Loucy (cell line): ENCODE results near the gene CBX5.
"Not testable (repeated sequence)": the region's sequence is repeated elsewhere in the genome, so short reads cannot be mapped to it uniquely, and the experiment has no call there.

Experiments used
- H2AFZ ChIP-seq: fragments of 200-600 bp; sonication (generic); 2 replicates; pipeline ENCODE4 v1.6.0; 2016; ENCODE audit warnings: antibody characterized with exemption, mild to moderate bottlenecking, low read length, moderate library complexity
- H3F3A ChIP-seq: fragments of 200-600 bp; 2 replicates; pipeline ENCODE4 v1.6.0; 2016; ENCODE audit warnings: antibody characterized with exemption, low read depth, mild to moderate bottlenecking
- H3K27me3 ChIP-seq: fragments of 200-600 bp; sonication (generic); 2 replicates; pipeline ENCODE4 v1.6.1; 2014; ENCODE audit warnings: low read length, mild to moderate bottlenecking; ENCODE audit not compliant: insufficient read depth, poor library complexity, severe bottlenecking
- H3K36me3 ChIP-seq: fragments of 200-600 bp; sonication (generic); 2 replicates; pipeline ENCODE4 v1.6.1; 2016; ENCODE audit warnings: low read length; ENCODE audit not compliant: insufficient read depth
- H3K4me1 ChIP-seq: fragments of 200-600 bp; sonication (generic); 2 replicates; pipeline ENCODE4 v1.5.1; 2014; ENCODE audit warnings: low read length, mild to moderate bottlenecking; ENCODE audit not compliant: insufficient read depth, poor library complexity, severe bottlenecking
- H3K4me2 ChIP-seq: fragments of 200-600 bp; sonication (generic); 2 replicates; pipeline ENCODE4 v1.6.0; 2014; ENCODE audit warnings: antibody characterized with exemption, low read length, low read depth, mild to moderate bottlenecking; ENCODE audit not compliant: poor library complexity, severe bottlenecking
- H3K4me3 ChIP-seq: fragments of 200-600 bp; sonication (generic); 2 replicates; pipeline ENCODE4 v1.5.1; 2014; ENCODE audit warnings: low read length, mild to moderate bottlenecking, mixed read lengths; ENCODE audit not compliant: poor library complexity, severe bottlenecking
- H3K79me2 ChIP-seq: fragments of 200-600 bp; sonication (generic); 2 replicates; pipeline ENCODE4 v1.6.1; 2014; ENCODE audit warnings: low read length; ENCODE audit not compliant: insufficient read depth
- H3K9ac ChIP-seq: fragments of 200-600 bp; sonication (generic); 2 replicates; pipeline ENCODE4 v1.6.0; 2014; ENCODE audit warnings: mild to moderate bottlenecking, low read depth, low read length, moderate library complexity; ENCODE audit not compliant: poor library complexity, severe bottlenecking
- H3K9me2 ChIP-seq: fragments of 200-600 bp; sonication (generic); replicated peaks from 2 replicates; pipeline ENCODE4 v1.6.1; 2016; ENCODE audit warnings: low read depth, low read length, mixed read lengths
- H3K9me3 ChIP-seq: fragments of 200-600 bp; sonication (generic); 2 replicates; pipeline ENCODE4 v1.6.1; 2014; ENCODE audit warnings: mild to moderate bottlenecking, antibody characterized with exemption, low read length, low read depth; ENCODE audit not compliant: insufficient read depth
- H4K20me1 ChIP-seq: fragments of 200-600 bp; sonication (generic); 2 replicates; pipeline ENCODE4 v1.6.0; 2014; ENCODE audit warnings: antibody characterized with exemption, low read length, mild to moderate bottlenecking; ENCODE audit not compliant: insufficient read depth, poor library complexity, severe bottlenecking
- EZH2phosphoT487 ChIP-seq: fragments of 200-600 bp; IDR thresholded peaks from 2 replicates; pipeline ENCODE4 v1.6.1; 2018; ENCODE audit warnings: antibody characterized with exemption, mild to moderate bottlenecking, moderate library complexity, borderline replicate concordance
- TF ChIP-seq, protein P1 (sequence below): fragments of 200-600 bp; sonication (generic); conservative IDR thresholded peaks from 2 replicates; pipeline ENCODE4 v1.5.1; 2014; ENCODE audit warnings: mild to moderate bottlenecking, antibody characterized with exemption, low read length

CBX5 gene

DNA sequence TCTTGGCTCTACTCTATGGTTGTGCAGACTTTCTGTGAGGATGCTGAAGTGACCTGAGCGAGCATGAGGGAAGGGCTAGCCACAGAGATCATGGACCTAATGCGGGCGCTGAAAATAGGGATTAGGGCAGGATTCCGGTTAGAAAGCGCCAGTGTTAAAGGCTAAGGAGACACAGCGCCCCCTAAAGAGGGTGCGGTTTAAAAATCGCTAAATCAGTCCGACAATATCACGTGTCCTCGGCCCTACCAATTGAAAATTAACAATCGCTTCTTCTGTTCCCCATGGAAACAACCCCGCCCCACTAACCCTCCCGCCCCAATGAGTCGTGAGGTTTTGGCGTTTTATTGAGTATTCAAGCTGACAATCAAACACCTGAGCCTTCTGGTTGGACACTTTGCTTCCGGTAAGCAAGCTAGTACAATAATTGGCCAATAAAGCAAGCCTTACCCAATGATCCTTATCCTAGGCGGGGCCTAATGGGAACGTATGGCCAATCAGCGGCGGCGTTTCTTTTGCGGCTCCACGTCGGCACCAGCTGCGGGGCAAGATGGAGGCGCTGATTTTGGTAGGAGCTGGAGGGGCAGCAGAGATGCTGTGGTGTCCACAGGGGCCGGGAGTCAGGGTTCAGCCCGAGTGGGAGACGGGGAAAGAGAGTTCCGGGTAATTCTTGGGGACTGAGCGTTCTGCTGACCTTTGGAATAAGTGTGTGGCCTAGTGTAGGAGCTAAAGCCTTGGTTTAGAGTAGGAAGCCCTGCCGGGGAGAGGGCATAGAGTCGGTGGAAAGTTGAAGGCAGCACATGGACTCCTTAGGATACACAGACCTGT lies 44.9 kb upstream of the CBX5 start, which contains the start of gene COPZ1:
TSS of gene COPZ1 (plus strand) at position 515 of the 825 bp plus-strand sequence. CDS start at position 548, 33 bp downstream.
- TF ChIP-seq, protein P1, sequence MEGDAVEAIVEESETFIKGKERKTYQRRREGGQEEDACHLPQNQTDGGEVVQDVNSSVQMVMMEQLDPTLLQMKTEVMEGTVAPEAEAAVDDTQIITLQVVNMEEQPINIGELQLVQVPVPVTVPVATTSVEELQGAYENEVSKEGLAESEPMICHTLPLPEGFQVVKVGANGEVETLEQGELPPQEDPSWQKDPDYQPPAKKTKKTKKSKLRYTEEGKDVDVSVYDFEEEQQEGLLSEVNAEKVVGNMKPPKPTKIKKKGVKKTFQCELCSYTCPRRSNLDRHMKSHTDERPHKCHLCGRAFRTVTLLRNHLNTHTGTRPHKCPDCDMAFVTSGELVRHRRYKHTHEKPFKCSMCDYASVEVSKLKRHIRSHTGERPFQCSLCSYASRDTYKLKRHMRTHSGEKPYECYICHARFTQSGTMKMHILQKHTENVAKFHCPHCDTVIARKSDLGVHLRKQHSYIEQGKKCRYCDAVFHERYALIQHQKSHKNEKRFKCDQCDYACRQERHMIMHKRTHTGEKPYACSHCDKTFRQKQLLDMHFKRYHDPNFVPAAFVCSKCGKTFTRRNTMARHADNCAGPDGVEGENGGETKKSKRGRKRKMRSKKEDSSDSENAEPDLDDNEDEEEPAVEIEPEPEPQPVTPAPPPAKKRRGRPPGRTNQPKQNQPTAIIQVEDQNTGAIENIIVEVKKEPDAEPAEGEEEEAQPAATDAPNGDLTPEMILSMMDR: peak; percentile 81
- no peak for TF ChIP-seq EZH2phosphoT487

DNA sequence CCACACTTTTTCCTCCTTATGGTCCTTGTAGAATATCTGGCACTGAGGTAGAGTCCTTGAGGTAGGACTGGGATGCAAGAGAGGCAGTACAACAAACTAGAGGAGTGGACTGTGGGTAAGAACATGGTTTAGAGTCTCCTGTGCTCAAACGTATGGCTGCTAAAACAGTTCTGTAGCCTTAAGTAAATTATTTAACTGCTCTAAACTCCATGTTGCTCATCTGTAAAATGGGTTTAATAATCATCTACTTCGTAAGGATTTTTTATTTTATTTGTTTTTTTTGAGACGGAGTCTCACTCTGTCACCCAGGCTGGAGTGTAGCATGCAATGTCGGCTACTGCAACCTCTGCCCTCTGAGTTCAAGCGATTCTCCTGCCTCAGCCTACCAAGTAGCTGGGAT lies 41.4 kb upstream of the CBX5 start:
- Histone ChIP-seq H3K27me3 (no peaks in the 10 kb centered on the region), H4K20me1 (no peaks in the 10 kb centered on the region), H3K4me3 (no peak overlapping the region), H3K79me2 (peaks cover 12% of the 10 kb centered on the region), H3F3A (no peaks in the 10 kb centered on the region), H3K4me1 (peaks cover 6% of the 10 kb centered on the region), H3K9me3 (no peaks in the 10 kb centered on the region), H3K36me3 (no peaks in the 10 kb centered on the region), H3K4me2 (no peak overlapping the region), H2AFZ (no peak overlapping the region), H3K9me2 (no peaks in the 10 kb centered on the region), H3K9ac (no peak overlapping the region)
- TF ChIP-seq, protein P1: no peak
- no peak for TF ChIP-seq EZH2phosphoT487

More for the DNA sequence above, 44.9 kb upstream of the CBX5 start, which contains the start of gene COPZ1:
- Histone ChIP-seq H3K9ac (peak within 1 kb of the TSS; percentile 84), H3K36me3 (no peaks in the 10 kb centered on the region), H3K27me3 (no peaks in the 10 kb centered on the region), H3K79me2 (peaks cover 30% of the 10 kb centered on the region), H3K9me3 (no peaks in the 10 kb centered on the region), H4K20me1 (no peaks in the 10 kb centered on the region), H3K4me1 (peaks cover 18% of the 10 kb centered on the region), H3F3A (no peaks in the 10 kb centered on the region), H3K4me3 (peak within 1 kb of the TSS; percentile 85), H2AFZ (peak within 1 kb of the TSS; percentile 93), H3K4me2 (peak within 1 kb of the TSS; percentile 87), H3K9me2 (no peaks in the 10 kb centered on the region)

DNA sequence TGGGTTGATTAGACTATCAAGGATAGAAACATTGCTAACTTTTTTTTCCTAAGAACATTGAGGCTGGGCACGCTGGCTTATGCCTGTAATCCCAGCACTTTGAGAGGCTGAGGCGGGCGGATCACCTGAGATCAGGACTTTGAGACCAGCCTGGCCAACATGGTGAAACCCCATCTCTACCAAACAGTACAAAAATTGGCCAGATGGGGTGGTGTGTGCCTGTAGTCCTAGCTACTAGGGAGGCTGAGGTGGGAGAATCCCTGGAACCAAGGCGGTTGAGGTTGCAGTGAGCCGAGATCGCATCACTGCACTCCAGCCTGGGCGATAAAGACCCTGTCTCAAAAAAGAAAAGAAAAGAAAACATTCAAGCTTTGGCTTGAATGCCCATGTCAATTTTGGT lies 32.4 kb upstream of the CBX5 start:
- H3K9me2 ChIP-seq, H3K4me2 ChIP-seq, H3K4me3 ChIP-seq, H3K4me1 ChIP-seq, H3F3A ChIP-seq, H4K20me1 ChIP-seq, H3K27me3 ChIP-seq, H3K79me2 ChIP-seq, H2AFZ ChIP-seq, H3K36me3 ChIP-seq, H3K9me3 ChIP-seq, H3K9ac ChIP-seq: not testable (repeated sequence)
